PC-9 (cell line): ENCODE measurements around the gene CALY. TPM values are rescaled to one million over a fixed set of nuclear protein-coding genes. Genes with fewer than 3 reads are reported as not detected.

Experiments used
- BruUV-seq: library from RNA; stranded (reverse); fragments of 400-500 nt; replicated peaks from 2 replicates; lab custom pipeline; 2021; lab: Mats Ljungman, UMichigan
- CTCF ChIA-PET: fragments of 300-600 bp; sonication (Branson Sonifier 250); formaldehyde crosslinking; loops from one replicate; lab custom pipeline; 2022; ENCODE audit warnings: antibody characterized with exemption; lab: Charles Lee
- POLR2A ChIA-PET: fragments of 300-600 bp; sonication (Branson Sonifier 250); formaldehyde crosslinking; loops from one replicate; lab custom pipeline; 2022; ENCODE audit warnings: antibody characterized with exemption; ENCODE audit not compliant: unreplicated experiment; lab: Charles Lee
- DNase-seq, 2 experiments: peaks; one replicate each; pipeline versions ENCODE4 v3.0.0 to v3.0.0-alpha.2; 2015 to 2022; ENCODE audit warnings: mixed read lengths in 1 of 2
- H2AFZ ChIP-seq: fragments of 200-600 bp; sonication (generic); 2 replicates; pipeline ENCODE4 v1.8.1; 2017; ENCODE audit warnings: antibody characterized with exemption
- H3F3A ChIP-seq: fragments of 200-600 bp; sonication (generic); 2 replicates; pipeline ENCODE4 v1.8.1; 2017; ENCODE audit warnings: antibody characterized with exemption, mild to moderate bottlenecking, low read depth; ENCODE audit not compliant: insufficient read depth
- H3K27ac ChIP-seq: fragments of 200-600 bp; sonication (generic); 2 replicates; pipeline ENCODE4 v1.6.1; 2016; ENCODE audit warnings: mixed run types
- H3K27me3 ChIP-seq: fragments of 200-600 bp; sonication (generic); 2 replicates; pipeline ENCODE4 v1.6.1; 2016; ENCODE audit warnings: low read depth, mixed run types; ENCODE audit not compliant: insufficient read depth
- H3K36me3 ChIP-seq: fragments of 200-600 bp; sonication (generic); 2 replicates; pipeline ENCODE4 v1.6.1; 2016; ENCODE audit warnings: low read depth, mixed run types
- H3K4me1 ChIP-seq: fragments of 200-600 bp; sonication (generic); replicated peaks from 2 replicates; pipeline ENCODE4 v1.6.1; 2016; ENCODE audit warnings: mixed run types; ENCODE audit not compliant: insufficient read depth
- H3K4me2 ChIP-seq: fragments of 200-600 bp; sonication (generic); 2 replicates; pipeline ENCODE4 v1.6.1; 2017; ENCODE audit warnings: mixed run types
- H3K4me3 ChIP-seq: fragments of 200-600 bp; sonication (generic); 2 replicates; pipeline ENCODE4 v1.6.1; 2016; ENCODE audit warnings: mixed run types
- H3K79me2 ChIP-seq: fragments of 200-600 bp; sonication (generic); 2 replicates; pipeline ENCODE4 v1.6.1; 2017; ENCODE audit warnings: low read depth, mixed run types
- H3K9me2 ChIP-seq: fragments of 200-600 bp; sonication (generic); 2 replicates; pipeline ENCODE4 v1.8.1; 2017; ENCODE audit warnings: mild to moderate bottlenecking; ENCODE audit not compliant: insufficient read depth
- H3K9me3 ChIP-seq: fragments of 200-600 bp; sonication (generic); 2 replicates; pipeline ENCODE4 v1.8.1; 2016; ENCODE audit warnings: low read depth; ENCODE audit not compliant: insufficient read depth
- H4K20me1 ChIP-seq: fragments of 200-600 bp; sonication (generic); 2 replicates; pipeline ENCODE4 v1.8.1; 2017; ENCODE audit not compliant: insufficient read depth
- CTCF ChIP-seq: fragments of 200-600 bp; sonication (generic); conservative IDR thresholded peaks from 2 replicates; pipeline ENCODE4 v1.6.1; 2017; ENCODE audit warnings: mixed run types, antibody characterized with exemption, mild to moderate bottlenecking, moderate library complexity
- EZH2 ChIP-seq: fragments of 200-600 bp; sonication (generic); IDR thresholded peaks from 2 replicates; pipeline ENCODE4 v1.8.0; 2017; ENCODE audit warnings: antibody characterized with exemption, low read depth
- intact Hi-C: fragments of 100-400 bp; cut with micrococcal nuclease; formaldehyde crosslinking; loops from one replicate; pipeline ENCODE4 v1.10.0; 2022; ENCODE audit not compliant: unreplicated experiment
- total RNA-seq: library from RNA; stranded (reverse); gene quantifications from 2 replicates; pipeline ENCODE4 v1.2.3, GENCODE V29; 2021

CALY gene
- total RNA-seq, 1 experiment from 2014 or later: not detected

- Histone ChIP-seq H3K4me3 (no peak overlapping the region), H4K20me1 (no peaks in the 10 kb centered on the region), H3K79me2 (no peaks in the 10 kb centered on the region), H3K36me3 (no peaks in the 10 kb centered on the region), H3K27me3 (no peaks in the 10 kb centered on the region), H3K9me2 (no peaks in the 10 kb centered on the region), H2AFZ (no peak overlapping the region), H3K4me1 (no peaks in the 10 kb centered on the region), H3K4me2 (no peak overlapping the region), H3F3A (no peaks in the 10 kb centered on the region), H3K9me3 (no peaks in the 10 kb centered on the region), H3K27ac (no peak overlapping the region)
- TF ChIP-seq EZH2: no peak
- TF ChIP-seq CTCF: no peak
- CTCF ChIA-PET: no interaction called here
- intact Hi-C loops: no loop called here
- POLR2A ChIA-PET: no interaction called here
- no TSS peak for BruUV-seq
- no peak for DNase-seq
Observed at GRCh38 chr10:133364645-133365431, 28.1 kb upstream of the CALY start.

GRCh38 chr10:133362846-133363245, 26.1 kb upstream of the CALY start:
- no peaks in the 10 kb centered on the region for H3K79me2 ChIP-seq
- no TSS peak for BruUV-seq
- DNase-seq: no peak
- no peak overlapping the region for H3K4me3 ChIP-seq
- no peaks in the 10 kb centered on the region for H3K9me3 ChIP-seq
- no peaks in the 10 kb centered on the region for H3K27me3 ChIP-seq
- H3K4me1 ChIP-seq: no peaks in the 10 kb centered on the region
- no peaks in the 10 kb centered on the region for H3F3A ChIP-seq
- H4K20me1 ChIP-seq: no peaks in the 10 kb centered on the region
- ChIA-PET POLR2A (no interaction called here), CTCF (no interaction called here)
- intact Hi-C loops: no loop called here
- H2AFZ ChIP-seq: no peak overlapping the region
- no peaks in the 10 kb centered on the region for H3K9me2 ChIP-seq
- no peak for TF ChIP-seq EZH2
- TF ChIP-seq CTCF: no peak
- H3K36me3 ChIP-seq: no peaks in the 10 kb centered on the region
- no peak overlapping the region for H3K27ac ChIP-seq
- H3K4me2 ChIP-seq: no peak overlapping the region

GRCh38 chr10:133361773-133362441, 25.2 kb upstream of the CALY start:
- H3K9me2 ChIP-seq: no peaks in the 10 kb centered on the region
- no TSS peak for BruUV-seq

More at GRCh38 chr10:133361773-133362441, 25.2 kb upstream of the CALY start:
- CTCF ChIA-PET: no interaction called here
- Histone ChIP-seq H3K36me3 (no peaks in the 10 kb centered on the region), H2AFZ (no peak overlapping the region), H3K4me3 (no peak overlapping the region), H3K9me3 (no peaks in the 10 kb centered on the region), H3K4me2 (no peak overlapping the region), H3K79me2 (no peaks in the 10 kb centered on the region), H3F3A (no peaks in the 10 kb centered on the region), H3K27ac (no peak overlapping the region), H3K27me3 (no peaks in the 10 kb centered on the region), H4K20me1 (no peaks in the 10 kb centered on the region), H3K4me1 (no peaks in the 10 kb centered on the region)
- no peak for DNase-seq
- intact Hi-C loops: no loop called here
- TF ChIP-seq CTCF (no peak), EZH2 (no peak)
- POLR2A ChIA-PET: no interaction called here
